ENCODE data around the gene ST14.

Gene ST14

DNA sequence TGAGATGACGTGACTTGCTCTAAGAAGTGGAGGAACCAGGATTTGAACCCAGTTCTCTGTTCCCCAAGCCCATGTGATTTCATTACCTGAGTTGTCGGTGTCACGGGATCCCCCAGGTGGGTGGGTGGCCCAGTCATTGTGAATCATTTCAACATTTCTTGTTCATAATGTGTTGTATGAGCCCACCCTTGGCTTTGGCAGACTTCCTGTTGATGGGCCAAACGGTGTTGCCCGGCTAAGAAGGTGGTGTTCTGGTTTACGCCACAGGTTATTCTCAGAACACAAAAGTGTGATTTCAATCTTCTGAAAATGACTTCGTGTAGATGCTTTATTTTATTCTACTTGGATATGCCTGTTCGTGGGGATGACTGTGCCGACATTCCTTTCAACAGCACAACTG is 21.6 kb upstream of the ST14 start:
- DNase-seq, result no peak

DNA sequence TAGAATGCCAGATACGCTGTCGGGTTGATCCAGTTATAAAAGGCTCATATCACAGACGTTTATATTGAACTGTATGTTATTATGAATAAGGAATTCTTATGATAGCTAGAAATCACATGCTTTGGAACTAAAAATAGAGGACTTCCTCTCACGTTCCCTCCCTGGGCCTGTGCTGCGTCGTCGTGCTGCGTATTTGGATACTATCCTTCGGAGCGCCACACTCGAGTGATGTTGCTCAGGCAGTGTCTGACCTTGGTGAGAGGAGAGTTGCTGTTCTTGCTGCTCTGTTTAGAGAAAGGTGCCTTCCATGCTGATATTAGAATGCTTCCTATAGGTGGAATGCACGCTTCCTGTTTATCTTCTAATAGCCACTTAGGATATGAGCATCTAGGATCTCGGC is 20.2 kb upstream of the ST14 start:
- no peak for DNase-seq

DNA sequence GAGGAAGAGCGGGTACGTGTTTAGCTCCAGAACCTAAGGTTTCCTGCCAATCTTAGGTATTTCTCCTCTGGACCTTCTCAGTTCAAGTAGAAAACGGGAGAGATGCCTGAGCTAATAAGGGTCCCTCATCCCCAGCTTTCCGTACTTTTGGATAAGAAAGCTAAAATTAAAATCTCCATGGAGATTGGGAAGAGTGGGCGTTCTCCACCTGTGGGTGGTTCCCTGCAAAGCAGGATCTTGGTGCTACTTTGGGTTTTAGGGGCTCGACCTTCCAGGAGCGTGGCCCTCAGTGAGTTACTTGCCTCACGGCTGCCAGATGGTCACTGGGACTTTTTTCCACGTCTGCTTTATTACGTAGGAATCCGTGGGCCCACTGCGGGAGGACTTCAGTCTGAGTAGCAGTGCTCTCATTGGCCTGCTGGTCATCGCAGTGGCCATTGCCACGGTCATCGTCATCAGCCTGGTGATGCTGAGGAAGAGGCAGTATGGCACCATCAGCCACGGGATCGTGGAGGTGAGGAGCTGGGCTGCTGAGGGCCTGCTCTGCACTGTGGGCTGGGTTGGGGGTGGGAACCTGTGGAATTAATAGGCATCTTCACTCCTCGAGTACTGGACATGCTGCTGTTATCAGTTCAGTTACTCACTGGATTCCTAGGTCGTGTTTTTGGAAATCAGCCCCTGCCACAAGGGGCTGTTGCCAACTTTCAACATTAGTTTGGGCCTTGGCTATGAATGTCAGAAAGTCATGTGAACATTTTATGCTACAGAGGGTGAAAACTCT is 17.8 kb upstream of the ST14 start:
- no peak for DNase-seq

DNA sequence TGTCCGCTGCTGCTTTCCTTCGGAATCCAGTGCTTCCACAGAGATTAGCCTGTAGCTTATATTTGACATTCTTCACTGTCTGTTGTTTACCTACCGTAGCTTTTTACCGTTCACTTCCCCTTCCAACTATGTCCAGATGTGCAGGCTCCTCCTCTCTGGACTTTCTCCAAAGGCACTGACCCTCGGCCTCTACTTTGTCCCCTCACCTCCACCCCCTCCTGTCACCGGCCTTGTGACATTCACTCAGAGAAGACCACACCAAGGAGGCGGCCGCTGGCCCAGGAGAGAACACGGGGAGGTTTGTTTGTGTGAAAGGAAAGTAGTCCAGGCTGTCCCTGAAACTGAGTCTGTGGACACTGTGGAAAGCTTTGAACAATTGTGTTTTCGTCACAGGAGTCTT is 15.4 kb upstream of the ST14 start:
- DNase-seq, result no peak

DNA sequence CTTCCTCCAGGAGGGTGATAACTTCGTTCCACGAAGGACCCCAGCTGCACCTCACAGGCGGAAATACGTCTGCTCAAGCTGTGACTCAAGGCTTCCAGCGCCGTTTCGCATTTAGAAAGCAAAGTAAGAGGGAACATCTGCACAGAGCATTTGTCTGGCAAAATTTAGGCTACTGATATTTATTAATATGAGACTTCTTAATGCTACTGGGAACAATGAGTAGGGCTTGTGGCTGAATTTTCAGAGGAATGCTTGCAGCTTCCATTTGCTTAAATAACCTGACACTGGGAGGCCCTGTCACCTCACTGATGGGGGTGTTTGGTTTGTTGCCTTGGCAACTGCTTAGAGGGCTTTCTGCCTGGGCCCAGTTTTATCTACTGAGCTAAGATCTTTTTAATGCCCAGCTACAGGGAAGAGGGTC is 14.7 kb upstream of the ST14 start:
- DNase-seq, result no peak

DNA sequence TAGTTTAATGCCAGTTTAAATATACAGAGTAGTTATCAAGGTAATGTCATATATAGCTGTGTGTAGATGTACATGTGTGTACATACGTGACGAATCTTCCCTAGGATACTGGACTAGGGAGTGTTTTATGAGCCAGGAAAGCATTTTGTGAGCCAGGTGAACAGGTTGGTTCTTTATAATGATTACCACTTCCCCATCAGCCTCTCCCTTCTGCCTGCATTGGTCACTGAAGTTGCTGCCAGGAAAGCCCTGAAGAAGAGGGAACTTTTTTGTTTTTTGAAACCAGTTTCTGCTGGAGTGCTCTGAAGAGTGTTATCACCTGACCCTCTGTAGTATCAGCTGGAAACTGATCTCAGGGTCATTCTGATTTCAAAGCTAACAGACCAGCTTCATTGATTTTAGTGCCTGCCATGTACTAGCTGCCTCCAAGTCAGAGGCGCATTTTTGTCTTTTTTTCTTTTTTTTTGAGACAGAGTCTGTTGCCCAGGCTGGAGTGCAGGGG is 14.2 kb upstream of the ST14 start:
- DNase-seq, result no peak

DNA sequence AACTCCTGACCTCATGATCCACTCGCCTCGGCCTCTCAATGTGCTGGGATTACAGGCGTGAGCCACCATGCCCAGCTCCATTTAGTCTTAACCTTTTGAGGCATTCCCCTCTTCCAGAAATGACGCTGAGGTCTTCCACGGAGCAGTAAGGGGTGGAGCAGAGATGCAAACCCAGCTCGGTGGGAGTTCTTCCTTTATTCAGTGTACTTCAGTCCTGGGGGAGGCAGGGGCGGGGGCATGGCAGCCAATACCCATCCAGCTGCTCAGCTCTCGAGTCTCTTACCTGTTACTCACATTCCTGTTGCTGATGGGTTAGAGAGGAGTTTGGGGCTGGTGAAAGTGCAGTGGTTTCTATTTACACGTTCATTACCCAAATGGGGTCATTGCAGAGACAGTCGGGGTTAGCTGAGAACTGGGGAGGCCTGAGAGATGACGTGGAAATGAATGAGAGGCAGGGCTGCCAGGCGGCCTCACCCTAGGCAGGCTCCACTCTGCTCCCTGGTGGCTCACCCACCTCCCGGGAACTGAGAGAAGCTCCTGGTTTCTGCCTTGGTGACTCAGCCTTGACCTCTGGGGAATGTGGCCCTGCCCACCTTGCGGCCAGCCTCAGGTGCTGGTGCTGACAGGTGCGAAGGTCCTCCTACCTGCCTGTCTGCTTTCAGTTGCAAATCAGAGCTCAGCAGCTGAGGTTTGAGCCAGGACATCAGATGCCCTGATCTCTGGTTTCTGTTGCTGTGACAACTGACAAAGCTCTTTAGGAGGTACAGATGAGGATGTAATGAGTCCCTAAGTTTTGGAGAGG is 13.4 kb upstream of the ST14 start:
- no peak for DNase-seq

DNA sequence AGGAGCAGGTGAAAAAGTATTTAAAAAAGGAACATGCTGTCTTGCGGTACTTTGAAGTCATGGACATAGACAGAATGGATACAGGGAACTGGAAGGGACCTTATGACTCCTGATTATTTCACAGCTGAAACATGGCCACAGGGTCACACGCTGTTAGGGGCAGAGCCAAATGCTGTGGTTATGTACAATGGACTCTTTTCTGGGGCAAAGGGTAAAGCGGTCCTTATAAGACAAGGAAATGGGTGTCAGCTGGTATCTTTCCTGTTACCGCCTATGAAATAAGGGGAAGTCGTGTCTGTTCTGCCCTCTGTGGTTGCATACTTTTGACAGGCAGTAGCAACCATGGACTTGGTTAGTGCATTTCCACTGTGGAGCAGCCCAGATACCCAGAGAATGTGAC is 12.8 kb upstream of the ST14 start:
- no peak for DNase-seq

DNA sequence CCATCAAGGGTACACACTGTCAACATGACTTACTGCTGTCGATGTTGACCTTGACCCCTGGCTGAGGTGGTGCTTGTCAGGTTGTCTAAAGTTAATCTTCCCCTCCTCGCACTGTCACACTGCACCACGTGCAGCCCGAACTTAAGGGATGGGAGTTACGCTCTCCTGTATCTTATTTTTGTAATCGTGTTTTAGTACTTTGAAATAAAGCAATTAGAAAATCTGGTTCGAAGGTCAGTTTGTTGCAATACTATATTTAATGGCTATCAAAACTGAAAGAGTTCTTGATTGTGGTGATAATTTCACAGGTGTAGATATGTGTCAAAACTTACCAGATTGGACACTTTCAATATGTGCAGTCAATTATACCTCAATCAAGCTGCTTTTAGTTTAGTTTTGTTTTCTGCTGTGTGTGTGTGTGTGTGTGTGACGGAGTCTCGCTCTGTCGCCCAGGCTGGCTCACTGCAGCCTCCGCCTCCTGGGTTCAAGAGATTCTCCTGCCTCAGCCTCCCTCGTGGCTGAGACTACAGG is 10.7 kb upstream of the ST14 start:
- DNase-seq, result no peak

DNA sequence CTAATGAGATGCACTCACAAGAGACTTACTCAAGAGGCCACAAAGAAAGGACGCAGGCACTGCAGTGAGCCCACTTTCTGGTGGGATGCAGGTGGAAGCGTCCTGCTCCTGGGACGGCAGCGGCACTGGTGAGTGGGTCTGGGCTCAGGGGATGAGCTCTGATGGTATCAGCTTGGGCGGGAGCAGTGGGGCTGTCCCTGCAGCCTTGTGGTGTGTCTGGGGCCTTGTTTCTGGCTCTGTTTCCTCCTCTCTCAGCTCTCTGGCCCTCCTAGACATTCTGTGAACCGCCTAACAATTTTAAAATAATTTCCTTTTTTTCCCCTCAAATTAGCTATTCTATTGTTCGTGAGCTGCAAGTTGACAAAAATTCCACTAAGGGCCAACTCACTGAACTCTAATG is 8.8 kb upstream of the ST14 start:
- DNase-seq, result no peak

DNA sequence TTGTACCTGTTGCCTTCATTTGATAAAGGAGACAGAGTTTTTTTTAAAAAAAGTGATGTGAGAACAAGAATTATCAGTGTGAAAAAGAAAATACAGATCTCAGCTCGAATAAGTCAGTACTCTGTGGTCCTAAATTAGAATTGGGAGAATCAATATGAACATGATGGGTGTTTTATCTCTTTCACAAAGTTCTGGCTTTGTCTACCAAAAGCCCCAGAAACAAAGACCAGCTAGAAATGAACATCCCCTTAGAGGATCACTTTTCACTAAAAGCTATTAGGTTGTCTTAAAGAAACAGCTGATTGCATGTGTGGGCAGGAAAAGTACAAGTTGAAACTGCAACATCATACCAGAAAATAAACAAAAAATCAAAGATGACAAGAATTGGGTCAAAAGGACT is 8.4 kb upstream of the ST14 start:
- DNase-seq, result no peak

DNA sequence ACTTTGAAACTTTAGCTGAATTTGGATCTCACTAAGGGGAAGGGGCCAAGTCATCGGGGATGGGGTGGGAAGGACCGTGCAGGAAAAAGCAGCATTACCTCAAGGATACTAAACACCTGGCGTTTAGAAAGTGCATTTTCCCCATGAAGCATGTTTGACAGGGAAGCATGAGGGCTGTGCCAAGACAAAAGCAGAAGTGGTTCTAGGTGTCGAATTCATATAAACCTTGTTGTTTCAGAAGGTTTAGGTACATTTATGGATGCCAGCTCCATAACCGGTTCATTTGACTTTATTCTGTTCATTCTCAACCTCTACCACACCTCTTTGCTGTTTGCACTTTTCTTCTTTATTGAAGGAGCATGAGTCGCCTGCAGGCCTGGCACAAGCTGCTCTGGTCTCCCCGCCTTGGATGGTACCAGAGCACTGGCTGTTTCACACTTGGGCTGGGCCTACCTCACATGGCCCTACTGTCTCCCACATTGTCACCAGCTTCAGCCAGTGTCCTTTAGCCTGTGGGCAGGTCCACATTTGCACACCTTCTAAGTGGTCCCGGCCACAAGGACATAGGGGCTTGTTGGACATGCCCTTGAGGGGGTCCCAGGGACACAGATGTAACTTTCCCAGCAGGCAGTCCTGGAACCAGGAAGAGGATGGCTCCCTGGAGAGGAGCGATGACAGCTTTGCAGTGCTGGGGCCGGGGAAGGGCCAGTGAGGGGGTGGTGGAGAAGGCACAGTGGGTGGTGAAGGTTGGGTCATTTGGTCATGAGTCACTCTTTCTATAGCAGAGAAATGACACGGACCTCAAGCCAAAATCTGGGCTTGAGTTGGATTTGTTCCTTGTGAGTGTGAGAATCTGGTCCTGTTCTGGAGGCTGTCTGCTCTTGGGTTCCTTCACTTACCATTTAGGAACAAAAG is 3.2 kb upstream of the ST14 start:
- no peak for DNase-seq

DNA sequence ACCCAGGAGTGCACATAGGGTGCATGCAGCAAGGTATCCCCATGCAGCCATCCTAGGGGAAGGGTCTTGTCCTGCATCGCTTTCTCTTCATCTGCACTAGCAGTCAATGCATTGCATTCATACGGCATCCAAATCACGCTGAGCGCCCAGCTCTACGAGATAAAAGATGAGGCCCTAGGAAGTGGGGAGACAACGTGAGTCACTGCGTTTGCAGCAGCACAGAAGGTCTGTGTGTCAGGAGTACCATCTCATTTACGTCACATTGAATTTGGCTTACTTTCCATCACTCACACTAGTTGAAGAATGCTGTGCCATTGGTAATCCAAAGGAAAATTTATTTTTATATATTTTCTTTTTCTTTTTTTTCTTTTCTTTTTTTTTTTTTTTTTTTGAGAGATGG is 2.5 kb upstream of the ST14 start:
- no peak for DNase-seq

DNA sequence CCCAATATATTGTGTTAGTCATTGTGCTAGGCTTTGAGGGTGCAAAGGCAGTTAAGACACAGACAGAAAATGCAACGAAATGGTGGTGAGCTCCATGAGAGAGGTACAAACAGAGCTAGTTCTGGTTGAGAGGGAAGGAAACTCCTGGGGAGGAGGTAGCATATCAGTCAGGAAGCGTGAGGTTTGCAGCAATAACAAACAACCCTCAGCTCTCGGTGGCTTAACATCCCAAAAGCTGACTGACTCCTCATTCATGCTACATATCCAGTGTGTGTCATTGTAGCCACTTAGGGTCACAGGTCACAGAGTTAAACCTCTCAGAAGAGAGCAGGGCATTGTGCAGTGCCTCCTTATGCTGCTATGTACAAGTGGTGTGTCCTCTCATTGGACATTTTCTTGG is 1.7 kb upstream of the ST14 start:
- no peak for DNase-seq

DNA sequence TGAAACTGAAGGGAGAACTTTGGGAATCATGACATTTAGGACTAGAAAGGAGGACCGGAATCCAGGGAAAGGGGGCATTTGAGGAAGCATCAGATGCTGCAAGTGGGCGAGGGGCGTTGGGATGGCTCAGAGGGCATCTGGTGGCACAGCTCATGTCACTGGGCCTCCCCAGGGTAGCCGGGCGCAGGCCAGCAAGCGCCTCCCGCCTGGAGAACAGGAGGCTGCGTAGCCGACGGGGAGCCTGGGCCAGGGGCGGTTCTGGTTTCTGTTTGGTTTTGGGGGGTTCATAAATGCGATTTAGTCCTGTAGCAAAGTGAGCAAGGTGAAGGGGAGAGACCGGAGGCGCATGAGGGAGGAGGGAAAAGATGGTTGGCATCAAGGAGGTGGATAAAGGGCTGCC is 443 bp upstream of the ST14 start:
- DNase-seq, result no peak

DNA sequence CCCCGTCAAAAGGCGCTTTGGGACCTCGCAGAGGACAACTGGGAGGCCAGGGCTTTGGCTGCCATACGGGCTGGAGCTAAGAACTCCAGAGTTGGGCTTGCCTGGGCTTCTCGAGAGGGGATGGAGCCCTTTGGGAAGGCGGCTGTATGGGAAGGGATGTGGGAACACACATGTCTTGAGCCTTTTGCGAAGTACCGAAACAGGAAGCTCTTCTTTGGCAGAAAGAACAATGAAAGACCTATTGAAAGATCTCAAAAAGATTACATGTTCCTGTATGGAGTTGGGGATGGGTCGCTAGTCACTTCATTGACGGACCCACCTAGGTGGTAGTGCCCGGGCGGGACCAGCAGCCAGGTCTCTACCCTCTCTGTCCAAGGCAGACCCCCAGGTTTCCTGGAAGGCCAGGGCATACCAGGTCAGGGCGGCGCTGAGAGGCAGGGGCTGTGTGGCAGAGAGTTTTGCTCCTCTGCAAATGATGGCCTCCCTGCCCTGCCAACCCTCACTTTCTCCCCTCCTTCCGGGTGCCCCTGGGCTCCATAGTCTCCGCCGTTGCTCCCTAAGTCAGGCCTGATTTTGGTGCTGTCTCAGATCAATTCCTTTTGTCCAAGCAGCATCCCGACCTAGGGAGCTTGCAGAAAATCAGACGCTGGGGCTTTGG is 1.0 kb downstream of the ST14 start:
- DNase-seq, result no peak

DNA sequence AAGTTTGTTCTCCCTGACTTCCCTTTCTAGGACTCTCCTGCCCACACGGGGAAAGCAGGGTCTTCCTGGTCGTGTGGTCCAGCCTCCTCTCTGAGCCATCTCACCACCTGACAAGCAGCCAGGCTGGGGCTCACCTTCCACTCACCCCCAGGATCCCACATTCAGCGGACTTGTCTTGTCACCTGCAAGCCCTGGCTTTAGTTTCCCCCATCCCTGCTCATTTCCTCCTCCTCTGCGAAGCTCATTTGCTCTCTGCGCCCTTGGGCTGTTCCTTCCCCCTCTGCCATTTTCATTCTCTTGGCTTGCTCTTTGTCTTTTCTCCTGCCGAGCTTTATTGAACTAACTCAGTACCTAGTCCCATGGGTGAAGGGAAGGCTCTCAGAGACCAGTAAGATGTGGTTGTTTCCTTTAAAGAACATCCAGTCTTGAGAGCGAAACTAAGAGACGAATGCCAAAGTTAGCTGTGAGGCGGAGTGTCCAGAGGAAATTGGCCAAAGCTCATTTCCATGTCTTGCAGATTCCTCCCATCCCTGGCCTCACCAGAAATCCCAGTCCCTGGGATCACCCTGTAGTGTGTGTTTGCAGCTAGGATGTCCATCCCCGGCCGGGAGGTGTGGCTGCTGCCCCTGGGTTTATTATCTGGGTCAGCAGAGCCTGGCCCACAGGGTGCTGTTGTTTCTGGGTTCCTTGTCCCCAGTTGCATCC is 2.0 kb downstream of the ST14 start:
- no peak for DNase-seq

DNA sequence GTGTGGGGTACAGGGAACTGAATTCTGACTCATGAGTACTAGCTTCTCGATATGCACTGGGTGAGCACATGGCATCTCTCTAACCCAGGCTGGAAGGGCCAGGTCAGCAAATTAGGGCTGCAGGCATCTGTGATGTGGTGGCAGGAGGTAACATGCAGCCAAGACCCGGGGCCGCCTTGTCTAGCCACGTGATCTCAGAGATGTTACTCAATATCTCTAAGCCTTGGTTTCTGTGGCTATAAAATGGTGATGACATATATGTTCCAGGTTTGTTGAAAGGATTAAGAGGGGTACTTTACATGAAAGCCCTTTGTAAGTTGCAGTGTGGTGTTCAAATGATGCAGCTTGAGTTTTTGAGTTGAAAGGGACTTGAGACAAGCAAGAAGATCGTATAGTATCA is 3.2 kb downstream of the ST14 start:
- DNase-seq, result no peak

DNA sequence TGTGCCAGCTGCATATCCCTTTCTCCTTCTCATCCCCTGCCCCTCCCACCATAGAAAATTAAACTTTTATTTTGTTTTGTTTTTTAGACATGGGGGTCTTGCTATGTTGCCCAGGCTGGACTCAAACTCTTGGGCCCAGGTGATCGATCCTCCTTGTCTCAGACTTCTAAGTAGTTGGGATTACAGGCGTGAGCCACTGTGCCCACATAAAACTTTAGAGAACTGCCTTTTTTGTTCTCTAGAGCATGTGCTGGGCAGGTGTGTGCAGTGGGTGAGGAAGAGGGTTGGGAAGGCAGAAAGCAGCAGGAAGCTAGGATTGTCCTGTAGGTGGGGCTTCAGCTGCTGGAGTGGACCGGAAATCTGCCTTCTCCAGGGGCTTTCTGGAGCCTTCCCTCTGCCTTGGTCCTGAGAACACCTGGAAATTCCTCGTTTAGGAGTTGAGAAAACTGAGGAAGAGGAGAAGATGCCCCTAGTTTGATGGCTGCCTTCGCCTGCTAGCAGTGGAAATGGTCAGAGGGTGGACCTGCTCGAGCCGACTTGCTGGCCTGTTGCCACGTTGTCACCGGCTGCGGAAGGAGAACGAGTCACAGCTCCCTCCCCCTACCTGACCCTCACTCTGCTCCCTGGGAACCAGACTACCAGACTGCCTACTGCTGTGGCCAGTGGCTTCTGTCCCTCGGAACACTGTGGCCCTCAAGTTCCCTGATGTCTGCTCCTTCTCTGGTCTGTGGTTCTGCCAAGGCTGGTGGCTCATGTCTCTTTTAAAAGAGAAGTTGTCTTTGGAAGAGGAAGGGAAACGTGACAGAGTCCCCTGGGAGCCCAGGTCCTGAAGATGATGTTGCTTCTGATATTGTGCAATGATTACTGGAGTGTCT is 4.0 kb downstream of the ST14 start:
- DNase-seq, result no peak

DNA sequence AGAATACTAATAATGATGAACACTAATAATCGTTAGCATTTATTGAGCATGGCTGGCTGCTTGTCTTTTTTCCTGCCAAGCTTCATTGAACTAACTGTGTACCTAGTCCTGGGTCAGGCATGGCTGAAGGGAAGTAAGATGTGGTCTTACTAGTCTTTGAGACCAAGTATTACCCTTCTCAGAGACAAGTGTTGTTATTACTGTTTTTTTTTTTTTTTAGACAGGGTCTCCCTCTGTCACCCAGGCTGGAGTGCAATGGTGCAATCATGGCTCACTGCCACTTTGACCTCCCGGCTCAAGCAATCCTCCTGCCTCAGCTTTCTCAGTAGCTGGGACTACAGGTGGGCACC is 4.6 kb downstream of the ST14 start:
- DNase-seq, result no peak
